Endothelial cell of umbilical vein (primary cell): ENCODE results near the gene WDR47. TPM values are rescaled to one million over a fixed set of nuclear protein-coding genes. Genes with fewer than 3 reads are reported as not detected.

Source experiments
- BruUV-seq: library from RNA; stranded (reverse); fragments of 400-500 nt; replicated peaks from 2 replicates; lab custom pipeline; 2021; lab: Mats Ljungman, UMichigan
- CTCF ChIA-PET: fragments of 300-600, 350-600 bp; sonication (Branson Sonifier 250); formaldehyde crosslinking; loops from one replicate; lab custom pipeline; 2021; ENCODE audit warnings: antibody characterized with exemption, inconsistent platforms; lab: Charles Lee
- POLR2A ChIA-PET: fragments of 300-600, 350-600 bp; sonication (Branson Sonifier 250); formaldehyde crosslinking; loops from one replicate; lab custom pipeline; 2021; ENCODE audit warnings: antibody characterized with exemption, inconsistent platforms; lab: Charles Lee
- DNase-seq: peaks from one replicate; pipeline ENCODE4 v3.0.0-alpha.2; 2011; ENCODE audit warnings: low read depth, low spot score
- FAIRE-seq: peaks from 2 replicates; lab custom pipeline; 2011; peaks lifted over from hg19 to GRCh38; lab: Jason Lieb, UNC
- H2AFZ ChIP-seq: 2 replicates; pipeline ENCODE4 v1.6.0; 2012; ENCODE audit warnings: low read depth, low read length, control low read depth, inconsistent platforms
- H3K27ac ChIP-seq: 2 replicates; pipeline ENCODE4 v1.5.1; 2011; ENCODE audit warnings: low read depth, mild to moderate bottlenecking, control low read depth, low read length, moderate library complexity; ENCODE audit not compliant: insufficient read depth
- H3K27me3 ChIP-seq, 2 experiments: 2 replicates each; pipeline versions ENCODE4 v1.6.0 to v1.6.1; 2011; ENCODE audit warnings: low read length in 2 of 2, mixed read lengths in 1 of 2; ENCODE audit not compliant: control insufficient read depth in 2 of 2, insufficient read depth in 2 of 2
- H3K36me3 ChIP-seq, 2 experiments: 2 replicates in 1 of 2; 3 replicates in 1 of 2; pipeline ENCODE4 v1.5.1; 2011; ENCODE audit warnings: low read length in 2 of 2, mild to moderate bottlenecking in 1 of 2, moderate library complexity in 1 of 2; ENCODE audit not compliant: control insufficient read depth in 2 of 2, insufficient read depth in 2 of 2; ENCODE audit errors: extremely low read depth in 1 of 2
- H3K4me1 ChIP-seq: 3 replicates; pipeline ENCODE4 v1.5.1; 2011; ENCODE audit warnings: mild to moderate bottlenecking, low read length; ENCODE audit not compliant: control insufficient read depth, insufficient read depth; ENCODE audit errors: extremely low read depth
- H3K4me2 ChIP-seq: 2 replicates; pipeline ENCODE4 v1.6.1; 2011; ENCODE audit warnings: low read length, control low read depth, mixed read lengths; ENCODE audit not compliant: insufficient read depth
- H3K4me3 ChIP-seq, 3 experiments: fragments of 200-600 bp in 1 of 3; sonication (generic), shearing (Covaris generic) in 1 of 3; replicated peaks in 1 of 3; 2 replicates each; pipeline ENCODE4 v1.5.1; 2011 to 2016; ENCODE audit warnings: control low read depth in 3 of 3, low read length in 3 of 3, mild to moderate bottlenecking in 2 of 3, inconsistent platforms in 1 of 3, low read depth in 1 of 3, moderate library complexity in 1 of 3; ENCODE audit not compliant: insufficient read depth in 1 of 3
- H3K79me2 ChIP-seq: 2 replicates; pipeline ENCODE4 v1.6.0; 2012; ENCODE audit warnings: low read length, inconsistent platforms; ENCODE audit not compliant: control insufficient read depth, insufficient read depth
- H3K9ac ChIP-seq: replicated peaks from 2 replicates; pipeline ENCODE3; 2011; ENCODE audit warnings: low read length, control low read depth; ENCODE audit not compliant: insufficient read depth; ENCODE audit errors: extremely low read depth
- H3K9me1 ChIP-seq: replicated peaks from 3 replicates; pipeline ENCODE4 v1.6.0; 2011; ENCODE audit warnings: mild to moderate bottlenecking, low read length; ENCODE audit not compliant: control insufficient read depth, insufficient read depth; ENCODE audit errors: extremely low read depth
- H3K9me3 ChIP-seq: replicated peaks from 2 replicates; pipeline ENCODE4 v1.5.1; 2012; ENCODE audit warnings: low read length, inconsistent platforms; ENCODE audit not compliant: control insufficient read depth, insufficient read depth
- H4K20me1 ChIP-seq: replicated peaks from 2 replicates; pipeline ENCODE3; 2011; ENCODE audit warnings: mild to moderate bottlenecking, low read length; ENCODE audit not compliant: control insufficient read depth, insufficient read depth; ENCODE audit errors: extremely low read depth
- EZH2 ChIP-seq: IDR thresholded peaks from 2 replicates; pipeline ENCODE4 v1.6.1; 2012; ENCODE audit warnings: borderline replicate concordance, low read depth, mild to moderate bottlenecking, moderate library complexity, low read length, inconsistent platforms; ENCODE audit not compliant: severe bottlenecking
- FOS ChIP-seq: IDR thresholded peaks from 2 replicates; pipeline ENCODE4 v1.6.1; 2011; ENCODE audit warnings: mild to moderate bottlenecking, low read length, moderate library complexity, borderline replicate concordance; ENCODE audit not compliant: insufficient read depth
- GATA2 ChIP-seq: IDR thresholded peaks from 2 replicates; pipeline ENCODE4 v1.7.0; 2011; ENCODE audit warnings: low read depth, mild to moderate bottlenecking, moderate library complexity, mixed read lengths, low read length; ENCODE audit not compliant: insufficient read length, insufficient read depth
- JUN ChIP-seq: IDR thresholded peaks from 2 replicates; pipeline ENCODE4 v1.6.1; 2011; ENCODE audit warnings: borderline replicate concordance, low read depth; ENCODE audit not compliant: insufficient read length, insufficient read depth
- MYC ChIP-seq: IDR thresholded peaks from one replicate; pipeline ENCODE4 v1.6.1; 2011; ENCODE audit warnings: mild to moderate bottlenecking, low read depth, low read length
- POLR2A ChIP-seq: IDR thresholded peaks from 2 replicates; pipeline ENCODE4 v1.6.1; 2012; ENCODE audit warnings: low read depth, mild to moderate bottlenecking, control low read depth, low read length
- POLR2AphosphoS5 ChIP-seq: IDR thresholded peaks from 2 replicates; pipeline ENCODE4 v1.6.1; 2012; ENCODE audit warnings: low read depth, mild to moderate bottlenecking, control low read depth, low read length, moderate library complexity; ENCODE audit not compliant: insufficient read depth
- dilution Hi-C: fragments of 300-500 bp; cut with MboI; formaldehyde crosslinking; loops from one replicate; pipeline ENCODE4 v1.15.0; 2019; ENCODE audit warnings: low sequenced_read_pairs; ENCODE audit not compliant: extremely low pct_ligation_motif_present
- intact Hi-C: fragments of 100-400 bp; cut with micrococcal nuclease; formaldehyde crosslinking; loops from one replicate; pipeline ENCODE4 v1.10.0; 2022
- polyA plus RNA-seq, 4 experiments: library from polyadenylated mRNA; depleted of rRNA in 3 of 4; stranded (reverse) in 3 of 4; unstranded in 1 of 4; fragments of >200 nt; gene quantifications; 2 replicates each; pipeline versions ENCODE4 v1.2.1 to v1.2.3, GENCODE V29; 2011 to 2012; ENCODE audit warnings: missing spikeins in 1 of 4
- total RNA-seq: library from RNA; stranded (reverse); gene quantifications from 2 replicates; pipeline ENCODE4 v1.2.3, GENCODE V29; 2021
- TF ChIP-seq, protein P1 (sequence below): IDR thresholded peaks from 2 replicates; pipeline ENCODE4 v1.6.1; 2011; ENCODE audit not compliant: insufficient read depth, insufficient read length
- TF ChIP-seq, protein P2 (sequence below), 2 donors: IDR thresholded peaks; 1 replicate in 1 of 2; 2 replicates in 1 of 2; pipeline ENCODE4 v1.5.1; 2011; ENCODE audit warnings: low read length in 2 of 2, mild to moderate bottlenecking in 2 of 2, moderate library complexity in 2 of 2, control low read depth in 1 of 2, inconsistent platforms in 1 of 2, low read depth in 1 of 2; ENCODE audit not compliant: insufficient read depth in 1 of 2; ENCODE audit errors: extremely low read depth in 1 of 2

The WDR47 gene
- total and polyA plus RNA-seq, 2 donors (not counting 3 experiments of a cell fraction or from before 2014, with no cell fraction given), result 9.1 to 19.0 TPM

DNA sequence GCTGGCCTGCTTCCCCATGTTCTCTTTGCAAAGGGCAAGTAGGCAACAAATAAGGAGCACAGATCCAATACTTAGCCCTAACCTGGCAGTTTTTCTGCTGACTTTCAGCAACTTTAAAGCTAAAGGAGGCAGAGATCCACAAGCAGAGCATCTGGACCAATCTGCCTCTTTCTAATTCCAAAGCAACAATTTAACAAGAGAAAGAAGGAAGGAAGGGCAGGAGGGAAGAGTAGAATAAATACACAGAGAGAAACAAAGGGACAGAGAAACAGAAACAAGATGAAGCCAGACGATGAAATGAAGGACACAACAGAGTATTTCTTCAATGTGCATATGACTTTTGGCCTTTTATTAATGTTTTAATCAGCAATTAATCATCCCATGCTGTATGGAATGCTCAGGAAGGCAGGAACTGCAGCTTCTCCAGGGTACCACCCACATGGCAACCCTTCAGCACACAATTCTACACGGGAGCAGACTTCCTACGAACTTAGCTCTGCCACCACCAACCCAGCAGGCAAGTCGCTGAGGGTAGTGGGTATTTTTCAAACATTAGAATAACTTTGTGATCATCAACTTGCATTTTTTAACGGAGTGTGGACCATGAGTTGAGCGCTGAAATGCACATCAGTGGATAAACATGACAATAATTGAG, 93.9 kb downstream of the WDR47 start:
- FAIRE-seq (peak; percentile 76), DNase-seq (peak; percentile 58)
- POLR2A ChIA-PET, result interaction anchor here (1.2 kb wide), 1 partner anchor 128 kb away, joined by 3 read pairs; the partner anchor contains the start of gene TAF13
- Histone ChIP-seq H3K36me3 (peaks cover 0 to 10% of the 10 kb centered on the region in 2 experiments), H3K79me2 (peaks cover 17% of the 10 kb centered on the region), H4K20me1 (no peaks in the 10 kb centered on the region), H3K27me3 (no peaks in the 10 kb centered on the region), H3K4me2 (peak overlapping the region; percentile 74), H3K9me3 (no peaks in the 10 kb centered on the region), H3K9ac (no peak overlapping the region), H3K4me3 (peak overlapping the region in 1 of 3 experiments; percentile 1), H3K4me1 (peaks cover 12% of the 10 kb centered on the region), H3K9me1 (no peaks in the 10 kb centered on the region), H2AFZ (peak overlapping the region; percentile 77), H3K27ac (no peak overlapping the region)
- no TSS peak for BruUV-seq
- TF ChIP-seq, protein P1, sequence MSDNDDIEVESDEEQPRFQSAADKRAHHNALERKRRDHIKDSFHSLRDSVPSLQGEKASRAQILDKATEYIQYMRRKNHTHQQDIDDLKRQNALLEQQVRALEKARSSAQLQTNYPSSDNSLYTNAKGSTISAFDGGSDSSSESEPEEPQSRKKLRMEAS, result no peak
- TF ChIP-seq JUN (no peak), GATA2 (no peak), MYC (no peak), FOS (no peak), POLR2AphosphoS5 (no peak), EZH2 (no peak), POLR2A (no peak)
- TF ChIP-seq, protein P2, sequence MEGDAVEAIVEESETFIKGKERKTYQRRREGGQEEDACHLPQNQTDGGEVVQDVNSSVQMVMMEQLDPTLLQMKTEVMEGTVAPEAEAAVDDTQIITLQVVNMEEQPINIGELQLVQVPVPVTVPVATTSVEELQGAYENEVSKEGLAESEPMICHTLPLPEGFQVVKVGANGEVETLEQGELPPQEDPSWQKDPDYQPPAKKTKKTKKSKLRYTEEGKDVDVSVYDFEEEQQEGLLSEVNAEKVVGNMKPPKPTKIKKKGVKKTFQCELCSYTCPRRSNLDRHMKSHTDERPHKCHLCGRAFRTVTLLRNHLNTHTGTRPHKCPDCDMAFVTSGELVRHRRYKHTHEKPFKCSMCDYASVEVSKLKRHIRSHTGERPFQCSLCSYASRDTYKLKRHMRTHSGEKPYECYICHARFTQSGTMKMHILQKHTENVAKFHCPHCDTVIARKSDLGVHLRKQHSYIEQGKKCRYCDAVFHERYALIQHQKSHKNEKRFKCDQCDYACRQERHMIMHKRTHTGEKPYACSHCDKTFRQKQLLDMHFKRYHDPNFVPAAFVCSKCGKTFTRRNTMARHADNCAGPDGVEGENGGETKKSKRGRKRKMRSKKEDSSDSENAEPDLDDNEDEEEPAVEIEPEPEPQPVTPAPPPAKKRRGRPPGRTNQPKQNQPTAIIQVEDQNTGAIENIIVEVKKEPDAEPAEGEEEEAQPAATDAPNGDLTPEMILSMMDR (IDR thresholded peaks at IDR 0.05; ENCODE audit: extremely low read depth in 1 of 2, insufficient read depth in 1 of 2, low read depth in 1 of 2, low read length in 2 of 2), result no peak
- CTCF ChIA-PET, result interaction anchor here (0.9 to 1.3 kb wide), 4 partner anchors 13 to 451 kb away, joined by 3 to 4 read pairs (median 4); a partner anchor contains a TSS
- dilution Hi-C loops, result no loop called here
- intact Hi-C loops, result no loop called here
